Osteoblast (primary cell): Measurements from ENCODE around the gene SLC41A2. TPM values are rescaled to one million over a fixed set of nuclear protein-coding genes. Genes with fewer than 3 reads are reported as not detected.
"Not testable (repeated sequence)": the region's sequence is repeated elsewhere in the genome, so short reads cannot be mapped to it uniquely, and the experiment has no call there.

Experiments
- DNase-seq: peaks from one replicate; pipeline ENCODE4 v3.0.0; 2011; ENCODE audit warnings: low spot score, mixed read lengths; ENCODE audit not compliant: insufficient read length; ENCODE audit errors: missing footprints
- H2AFZ ChIP-seq: 2 replicates; pipeline ENCODE4 v1.6.0; 2011; ENCODE audit warnings: mild to moderate bottlenecking, low read length
- H3K27ac ChIP-seq: 2 replicates; pipeline ENCODE4 v1.5.1; 2011; ENCODE audit warnings: mild to moderate bottlenecking, low read depth, low read length, moderate library complexity
- H3K27me3 ChIP-seq: 2 replicates; pipeline ENCODE4 v1.6.0; 2012; ENCODE audit warnings: mild to moderate bottlenecking, control low read depth, inconsistent platforms, low read length, moderate library complexity; ENCODE audit not compliant: insufficient read depth
- H3K36me3 ChIP-seq: 2 replicates; pipeline ENCODE4 v1.5.1; 2011; ENCODE audit warnings: mild to moderate bottlenecking, low read length, control low read depth, moderate library complexity; ENCODE audit not compliant: insufficient read depth
- H3K4me1 ChIP-seq: 2 replicates; pipeline ENCODE4 v1.5.1; 2011; ENCODE audit warnings: mild to moderate bottlenecking, low read length, control low read depth, moderate library complexity; ENCODE audit not compliant: insufficient read depth
- H3K4me2 ChIP-seq: 2 replicates; pipeline ENCODE4 v1.6.0; 2011; ENCODE audit warnings: mild to moderate bottlenecking, low read length; ENCODE audit not compliant: insufficient read depth
- H3K4me3 ChIP-seq: fragments of 200-600 bp; sonication (generic); 3 replicates; pipeline ENCODE4 v1.5.1; 2012; ENCODE audit warnings: mild to moderate bottlenecking, low read length, inconsistent platforms; ENCODE audit not compliant: insufficient read depth
- H3K79me2 ChIP-seq: 2 replicates; pipeline ENCODE4 v1.6.0; 2012; ENCODE audit warnings: mild to moderate bottlenecking, low read length, control low read depth, inconsistent platforms; ENCODE audit not compliant: insufficient read depth
- H3K9me3 ChIP-seq: 2 replicates; pipeline ENCODE4 v1.5.1; 2011; ENCODE audit warnings: low read depth, low read length, control low read depth
- H4K20me1 ChIP-seq: 2 replicates; pipeline ENCODE4 v1.6.0; 2012; ENCODE audit warnings: mild to moderate bottlenecking, low read length, control low read depth; ENCODE audit not compliant: insufficient read depth
- total RNA-seq: library from RNA; depleted of rRNA; stranded (reverse); fragments of >200 nt; gene quantifications from 2 replicates; pipeline ENCODE4 v1.2.3, GENCODE V29; 2012
- TF ChIP-seq, protein P1 (sequence below): IDR thresholded peaks from 2 replicates; pipeline ENCODE4 v1.5.1; 2011; ENCODE audit warnings: mild to moderate bottlenecking, low read depth, low read length, moderate library complexity; ENCODE audit errors: extremely low read depth

Gene SLC41A2
- total RNA-seq, 1 donor: 36.6 TPM

DNA sequence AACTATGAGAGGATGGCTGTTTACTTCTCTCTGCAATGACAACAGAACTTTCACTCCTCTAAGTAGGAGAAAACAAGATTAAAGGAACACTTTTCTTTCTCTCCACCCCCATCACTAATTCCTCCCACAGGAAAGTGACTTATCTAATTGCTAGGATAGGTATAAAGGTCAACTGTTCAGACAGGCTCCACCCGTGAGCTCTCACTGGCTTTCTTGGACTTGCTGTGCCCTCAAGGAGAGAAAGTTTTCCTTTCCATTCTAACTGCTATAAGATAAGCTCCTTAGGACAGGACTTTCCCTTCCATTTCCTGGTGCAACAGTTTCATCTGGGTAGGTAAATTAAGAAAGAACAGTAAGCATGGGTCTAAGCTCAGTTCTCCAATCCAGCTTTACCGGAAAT is 4.8 kb downstream of the SLC41A2 start:
- Histone ChIP-seq H3K4me1 (peaks cover 16% of the 10 kb centered on the region), H2AFZ (no peak overlapping the region), H3K4me2 (no peak overlapping the region), H3K79me2 (no peaks in the 10 kb centered on the region), H3K27me3 (no peaks in the 10 kb centered on the region), H4K20me1 (peaks cover 20% of the 10 kb centered on the region), H3K27ac (no peak overlapping the region), H3K36me3 (no peaks in the 10 kb centered on the region), H3K9me3 (no peaks in the 10 kb centered on the region), H3K4me3 (no peak overlapping the region)
- no peak for DNase-seq
- TF ChIP-seq, protein P1, sequence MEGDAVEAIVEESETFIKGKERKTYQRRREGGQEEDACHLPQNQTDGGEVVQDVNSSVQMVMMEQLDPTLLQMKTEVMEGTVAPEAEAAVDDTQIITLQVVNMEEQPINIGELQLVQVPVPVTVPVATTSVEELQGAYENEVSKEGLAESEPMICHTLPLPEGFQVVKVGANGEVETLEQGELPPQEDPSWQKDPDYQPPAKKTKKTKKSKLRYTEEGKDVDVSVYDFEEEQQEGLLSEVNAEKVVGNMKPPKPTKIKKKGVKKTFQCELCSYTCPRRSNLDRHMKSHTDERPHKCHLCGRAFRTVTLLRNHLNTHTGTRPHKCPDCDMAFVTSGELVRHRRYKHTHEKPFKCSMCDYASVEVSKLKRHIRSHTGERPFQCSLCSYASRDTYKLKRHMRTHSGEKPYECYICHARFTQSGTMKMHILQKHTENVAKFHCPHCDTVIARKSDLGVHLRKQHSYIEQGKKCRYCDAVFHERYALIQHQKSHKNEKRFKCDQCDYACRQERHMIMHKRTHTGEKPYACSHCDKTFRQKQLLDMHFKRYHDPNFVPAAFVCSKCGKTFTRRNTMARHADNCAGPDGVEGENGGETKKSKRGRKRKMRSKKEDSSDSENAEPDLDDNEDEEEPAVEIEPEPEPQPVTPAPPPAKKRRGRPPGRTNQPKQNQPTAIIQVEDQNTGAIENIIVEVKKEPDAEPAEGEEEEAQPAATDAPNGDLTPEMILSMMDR: no peak

DNA sequence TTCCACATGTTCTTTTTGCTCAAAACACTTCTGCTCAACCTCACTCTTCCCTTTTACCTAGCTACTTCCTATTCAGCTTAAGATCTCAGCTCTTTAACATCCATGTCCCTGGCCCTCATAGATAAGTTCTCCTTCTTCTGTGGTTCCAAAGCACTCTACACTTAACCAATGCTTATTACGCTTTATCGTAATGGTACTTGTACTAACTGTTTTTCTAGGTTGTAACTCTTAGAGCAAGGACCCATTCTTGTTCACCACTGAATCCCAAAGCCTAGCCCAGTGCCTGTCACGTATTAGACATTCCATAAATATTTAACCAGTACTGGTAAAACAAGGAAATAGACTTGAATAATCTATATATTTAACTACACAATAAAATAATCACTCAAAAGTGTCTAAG is 5.3 kb downstream of the SLC41A2 start:
- H2AFZ ChIP-seq: no peak overlapping the region
- H3K9me3 ChIP-seq: no peaks in the 10 kb centered on the region
- peaks cover 16% of the 10 kb centered on the region for H3K4me1 ChIP-seq
- no peak overlapping the region for H3K27ac ChIP-seq
- no peaks in the 10 kb centered on the region for H3K36me3 ChIP-seq
- no peak overlapping the region for H3K4me2 ChIP-seq
- no peaks in the 10 kb centered on the region for H3K79me2 ChIP-seq
- H4K20me1 ChIP-seq: peaks cover 20% of the 10 kb centered on the region
- no peak for DNase-seq
- no peaks in the 10 kb centered on the region for H3K27me3 ChIP-seq
- no peak overlapping the region for H3K4me3 ChIP-seq
- TF ChIP-seq, protein P1: no peak

DNA sequence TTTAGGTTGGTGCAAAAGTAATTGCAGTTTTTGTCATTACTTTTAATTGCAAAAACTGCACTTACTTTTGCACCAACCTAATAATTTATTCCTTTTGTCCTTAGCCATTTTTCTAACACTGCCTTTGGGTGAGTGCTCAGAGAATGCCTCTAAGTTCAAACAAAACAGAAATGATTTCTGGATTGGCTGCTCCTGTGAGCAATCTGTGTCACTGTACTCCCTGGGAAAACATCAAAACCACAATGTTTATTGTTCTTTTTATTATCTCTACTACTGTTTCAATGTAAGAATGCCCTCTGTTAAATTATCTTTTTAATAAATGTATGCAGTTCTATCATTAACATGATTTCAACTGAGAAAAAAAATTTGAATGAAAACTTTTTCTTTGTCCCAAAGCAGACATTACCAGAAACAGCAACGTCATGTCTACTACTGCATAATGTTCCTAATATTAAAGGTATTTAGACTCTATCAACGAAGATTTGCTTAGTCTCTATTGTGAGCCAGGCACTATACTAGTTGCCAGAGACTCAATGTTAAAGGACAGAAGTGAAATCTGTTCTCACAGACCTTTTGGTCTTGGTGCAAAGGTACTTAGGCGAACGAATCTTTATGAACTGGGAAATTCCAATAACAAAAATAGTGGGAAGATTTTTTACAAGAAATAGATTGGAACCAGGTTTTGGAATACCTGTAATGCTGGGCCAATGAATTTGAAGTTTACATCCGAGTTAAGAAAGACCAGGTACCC is 6.2 kb downstream of the SLC41A2 start:
- H2AFZ ChIP-seq: no peak overlapping the region
- H3K4me3 ChIP-seq: no peak overlapping the region
- no peak overlapping the region for H3K27ac ChIP-seq
- no peaks in the 10 kb centered on the region for H3K36me3 ChIP-seq
- peak; percentile 65 for DNase-seq
- peaks cover 9% of the 10 kb centered on the region for H3K4me1 ChIP-seq
- H3K4me2 ChIP-seq: no peak overlapping the region
- peaks cover 20% of the 10 kb centered on the region for H4K20me1 ChIP-seq
- no peaks in the 10 kb centered on the region for H3K27me3 ChIP-seq
- H3K9me3 ChIP-seq: no peaks in the 10 kb centered on the region
- TF ChIP-seq, protein P1: no peak
- H3K79me2 ChIP-seq: no peaks in the 10 kb centered on the region

DNA sequence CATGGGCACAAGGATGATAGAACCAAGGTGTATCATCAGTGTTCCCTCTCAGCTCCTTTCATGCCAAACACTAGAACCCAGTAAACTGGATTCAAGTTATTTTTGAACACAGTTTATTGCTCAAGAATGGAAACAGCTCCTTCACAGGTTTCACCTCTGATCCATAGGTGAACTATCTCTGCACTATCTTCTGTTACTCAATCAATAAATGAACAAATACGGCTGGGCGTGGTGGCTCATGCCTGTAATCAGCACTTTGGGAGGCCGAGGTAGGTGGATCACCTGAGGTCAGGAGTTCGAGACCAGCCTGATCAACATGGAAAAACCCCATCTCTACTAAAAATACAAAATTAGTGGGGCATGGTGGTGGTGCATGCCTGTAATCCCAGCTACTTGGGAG is 9.4 kb downstream of the SLC41A2 start:
- H3K4me1 ChIP-seq, H3K4me2 ChIP-seq, H3K36me3 ChIP-seq, H2AFZ ChIP-seq, H3K27me3 ChIP-seq, DNase-seq, H3K4me3 ChIP-seq, H3K79me2 ChIP-seq, H4K20me1 ChIP-seq, H3K9me3 ChIP-seq, H3K27ac ChIP-seq: not testable (repeated sequence)
